Measurements from ENCODE around the gene FBLN5.

The FBLN5 gene

GRCh38 chr14:91927800-91928199 lies 19.7 kb downstream of the FBLN5 start:
- Histone ChIP-seq H3K4me2 (ENCODE audit: low read length, poor library complexity, severe bottlenecking) (no peak overlapping the region), H4K8ac (ENCODE audit: low read length) (no peak overlapping the region), H4K91ac (ENCODE audit: low read length) (no peak overlapping the region), H3K4me1 (ENCODE audit: control insufficient read depth, insufficient read depth, low read depth, low read length) (no peaks in the 10 kb centered on the region), H3K27me3 (ENCODE audit: control insufficient read depth in 1 of 2, insufficient read depth in 1 of 2, low read length in 2 of 2) (peaks cover 0 to 11% of the 10 kb centered on the region in 2 experiments), H3K9ac (ENCODE audit: low read length) (no peak overlapping the region), H3K14ac (ENCODE audit: low read length in 2 of 2) (no peak overlapping the region), H3K27ac (ENCODE audit: low read length, poor library complexity, severe bottlenecking) (no peak overlapping the region), H3K18ac (ENCODE audit: low read depth in 1 of 2, low read length in 2 of 2) (no peak overlapping the region), H2BK15ac (ENCODE audit: low read depth, poor library complexity, severe bottlenecking) (no peak overlapping the region), H3K23ac (ENCODE audit: low read length in 2 of 2) (peak overlapping the region in 1 of 2 experiments; percentile 2), H3K9me3 (ENCODE audit: control insufficient read depth, low read length) (no peaks in the 10 kb centered on the region), H2BK5ac (ENCODE audit: low read depth, low read length, poor library complexity, severe bottlenecking) (no peak overlapping the region), H3K4ac (ENCODE audit: low read depth in 1 of 2, low read length in 2 of 2) (no peak overlapping the region), H3K4me3 (ENCODE audit: insufficient read depth in 1 of 2, low read depth in 1 of 2, low read length in 2 of 2) (no peak overlapping the region), H2AK5ac (ENCODE audit: low read length, severe bottlenecking) (no peak overlapping the region), H2AFZ (ENCODE audit: low read depth, low read length) (no peak overlapping the region), H2BK12ac (ENCODE audit: low read length in 2 of 2) (no peak overlapping the region), H2BK120ac (ENCODE audit: low read depth, low read length) (no peak overlapping the region), H3K36me3 (ENCODE audit: control insufficient read depth in 1 of 2, insufficient read depth in 2 of 2, low read depth in 1 of 2, low read length in 2 of 2) (peaks cover 0 to 6% of the 10 kb centered on the region in 2 experiments), H3K79me1 (replicated peaks; ENCODE audit: low read length, poor library complexity, severe bottlenecking) (no peaks in the 10 kb centered on the region)
- no peak for DNase-seq
- WGBS, result 91% methylated on average over 4 of the region's 5 CpGs

GRCh38 chr14:91927191-91927590 lies 20.3 kb downstream of the FBLN5 start:
- H4K91ac ChIP-seq (ENCODE audit: low read length), result no peak overlapping the region
- WGBS, result 85% methylated on average over 3 of the region's 3 CpGs
- H2AFZ ChIP-seq (ENCODE audit: low read depth, low read length), result no peak overlapping the region
- H3K4me1 ChIP-seq (ENCODE audit: control insufficient read depth, insufficient read depth, low read depth, low read length), result no peaks in the 10 kb centered on the region
- no peak overlapping the region for H2BK12ac ChIP-seq (ENCODE audit: low read length in 2 of 2)
- no peak overlapping the region for H3K4me2 ChIP-seq (ENCODE audit: low read length, poor library complexity, severe bottlenecking)
- no peak overlapping the region for H3K23ac ChIP-seq (ENCODE audit: low read length in 2 of 2)
- no peak overlapping the region for H2BK5ac ChIP-seq (ENCODE audit: low read depth, low read length, poor library complexity, severe bottlenecking)
- no peaks in the 10 kb centered on the region for H3K79me1 ChIP-seq (replicated peaks; ENCODE audit: low read length, poor library complexity, severe bottlenecking)
- H3K27me3 ChIP-seq (ENCODE audit: control insufficient read depth in 1 of 2, insufficient read depth in 1 of 2, low read length in 2 of 2), result peaks cover 0 to 11% of the 10 kb centered on the region in 2 experiments
- H3K36me3 ChIP-seq (ENCODE audit: control insufficient read depth in 1 of 2, insufficient read depth in 2 of 2, low read depth in 1 of 2, low read length in 2 of 2), result peaks cover 0 to 6% of the 10 kb centered on the region in 2 experiments
- no peak overlapping the region for H3K4ac ChIP-seq (ENCODE audit: low read depth in 1 of 2, low read length in 2 of 2)
- H3K9ac ChIP-seq (ENCODE audit: low read length), result no peak overlapping the region
- H3K18ac ChIP-seq (ENCODE audit: low read depth in 1 of 2, low read length in 2 of 2), result no peak overlapping the region
- H2BK15ac ChIP-seq (ENCODE audit: low read depth, poor library complexity, severe bottlenecking), result no peak overlapping the region
- H3K27ac ChIP-seq (ENCODE audit: low read length, poor library complexity, severe bottlenecking), result no peak overlapping the region
- H2BK120ac ChIP-seq (ENCODE audit: low read depth, low read length), result no peak overlapping the region
- no peak overlapping the region for H2AK5ac ChIP-seq (ENCODE audit: low read length, severe bottlenecking)
- H3K9me3 ChIP-seq (ENCODE audit: control insufficient read depth, low read length), result no peaks in the 10 kb centered on the region
- no peak overlapping the region for H4K8ac ChIP-seq (ENCODE audit: low read length)
- no peak for DNase-seq
- H3K14ac ChIP-seq (ENCODE audit: low read length in 2 of 2), result no peak overlapping the region
- H3K4me3 ChIP-seq (ENCODE audit: insufficient read depth in 1 of 2, low read depth in 1 of 2, low read length in 2 of 2), result no peak overlapping the region

- WGBS, result 90% methylated on average over 14 of the region's 17 CpGs
Observed at GRCh38 chr14:91926131-91926890, 21.2 kb downstream of the FBLN5 start.

GRCh38 chr14:91925727-91926121 lies 21.8 kb downstream of the FBLN5 start:
- H3K23ac ChIP-seq (ENCODE audit: low read length in 2 of 2), result no peak overlapping the region
- no peak overlapping the region for H2AFZ ChIP-seq (ENCODE audit: low read depth, low read length)
- H3K14ac ChIP-seq (ENCODE audit: low read length in 2 of 2), result no peak overlapping the region
- H3K4me3 ChIP-seq (ENCODE audit: insufficient read depth in 1 of 2, low read depth in 1 of 2, low read length in 2 of 2), result no peak overlapping the region
- H2BK120ac ChIP-seq (ENCODE audit: low read depth, low read length), result no peak overlapping the region
- H2BK15ac ChIP-seq (ENCODE audit: low read depth, poor library complexity, severe bottlenecking), result no peak overlapping the region
- no peak overlapping the region for H2BK5ac ChIP-seq (ENCODE audit: low read depth, low read length, poor library complexity, severe bottlenecking)
- no peak overlapping the region for H3K9ac ChIP-seq (ENCODE audit: low read length)
- no peaks in the 10 kb centered on the region for H3K4me1 ChIP-seq (ENCODE audit: control insufficient read depth, insufficient read depth, low read depth, low read length)
- no peak overlapping the region for H3K18ac ChIP-seq (ENCODE audit: low read depth in 1 of 2, low read length in 2 of 2)
- peaks cover 0 to 6% of the 10 kb centered on the region in 2 experiments for H3K36me3 ChIP-seq (ENCODE audit: control insufficient read depth in 1 of 2, insufficient read depth in 2 of 2, low read depth in 1 of 2, low read length in 2 of 2)
- DNase-seq, result no peak
- H3K79me1 ChIP-seq (replicated peaks; ENCODE audit: low read length, poor library complexity, severe bottlenecking), result no peaks in the 10 kb centered on the region
- H3K27me3 ChIP-seq (ENCODE audit: control insufficient read depth in 1 of 2, insufficient read depth in 1 of 2, low read length in 2 of 2), result peaks cover 0 to 11% of the 10 kb centered on the region in 2 experiments
- no peak overlapping the region for H3K27ac ChIP-seq (ENCODE audit: low read length, poor library complexity, severe bottlenecking)
- no peak overlapping the region for H2BK12ac ChIP-seq (ENCODE audit: low read length in 2 of 2)
- no peak overlapping the region for H4K8ac ChIP-seq (ENCODE audit: low read length)
- no peaks in the 10 kb centered on the region for H3K9me3 ChIP-seq (ENCODE audit: control insufficient read depth, low read length)
- no peak overlapping the region for H3K4ac ChIP-seq (ENCODE audit: low read depth in 1 of 2, low read length in 2 of 2)
- WGBS, result 97% methylated on average over 9 of the region's 10 CpGs
- no peak overlapping the region for H3K4me2 ChIP-seq (ENCODE audit: low read length, poor library complexity, severe bottlenecking)
- H4K91ac ChIP-seq (ENCODE audit: low read length), result no peak overlapping the region
- no peak overlapping the region for H2AK5ac ChIP-seq (ENCODE audit: low read length, severe bottlenecking)

More at GRCh38 chr14:91926131-91926890, 21.2 kb downstream of the FBLN5 start:
- no peak overlapping the region for H3K4me2 ChIP-seq (ENCODE audit: low read length, poor library complexity, severe bottlenecking)
- H3K4me3 ChIP-seq (ENCODE audit: insufficient read depth in 1 of 2, low read depth in 1 of 2, low read length in 2 of 2), result no peak overlapping the region
- H2BK15ac ChIP-seq (ENCODE audit: low read depth, poor library complexity, severe bottlenecking), result no peak overlapping the region
- H3K27me3 ChIP-seq (ENCODE audit: control insufficient read depth in 1 of 2, insufficient read depth in 1 of 2, low read length in 2 of 2), result peaks cover 0 to 11% of the 10 kb centered on the region in 2 experiments
- H3K4ac ChIP-seq (ENCODE audit: low read depth in 1 of 2, low read length in 2 of 2), result no peak overlapping the region
- no peak overlapping the region for H2AFZ ChIP-seq (ENCODE audit: low read depth, low read length)
- peak overlapping the region in 1 of 2 experiments; percentile 30 for H3K14ac ChIP-seq (ENCODE audit: low read length in 2 of 2)
- no peak overlapping the region for H3K9ac ChIP-seq (ENCODE audit: low read length)
- H3K27ac ChIP-seq (ENCODE audit: low read length, poor library complexity, severe bottlenecking), result no peak overlapping the region
- no peak overlapping the region for H2BK120ac ChIP-seq (ENCODE audit: low read depth, low read length)
- no peak overlapping the region for H3K23ac ChIP-seq (ENCODE audit: low read length in 2 of 2)
- no peak for DNase-seq
- H3K79me1 ChIP-seq (replicated peaks; ENCODE audit: low read length, poor library complexity, severe bottlenecking), result no peaks in the 10 kb centered on the region
- H3K36me3 ChIP-seq (ENCODE audit: control insufficient read depth in 1 of 2, insufficient read depth in 2 of 2, low read depth in 1 of 2, low read length in 2 of 2), result peaks cover 0 to 6% of the 10 kb centered on the region in 2 experiments
- H2BK12ac ChIP-seq (ENCODE audit: low read length in 2 of 2), result peak overlapping the region in 1 of 2 experiments; percentile 24
- H3K9me3 ChIP-seq (ENCODE audit: control insufficient read depth, low read length), result no peaks in the 10 kb centered on the region
- no peaks in the 10 kb centered on the region for H3K4me1 ChIP-seq (ENCODE audit: control insufficient read depth, insufficient read depth, low read depth, low read length)
- no peak overlapping the region for H2BK5ac ChIP-seq (ENCODE audit: low read depth, low read length, poor library complexity, severe bottlenecking)
- no peak overlapping the region for H4K8ac ChIP-seq (ENCODE audit: low read length)
- H3K18ac ChIP-seq (ENCODE audit: low read depth in 1 of 2, low read length in 2 of 2), result no peak overlapping the region
- peak overlapping the region; percentile 20 for H4K91ac ChIP-seq (ENCODE audit: low read length)
- no peak overlapping the region for H2AK5ac ChIP-seq (ENCODE audit: low read length, severe bottlenecking)
